ENCODE results near the gene SLC45A2. TPM values are rescaled to one million over a fixed set of nuclear protein-coding genes. Genes with fewer than 3 reads are reported as not detected.

SLC45A2 gene
- total RNA-seq, 1 experiment from 2014 or later = not detected

GRCh38 chr5:34005211-34005610 lies 20.7 kb upstream of the SLC45A2 start:
- Histone ChIP-seq H4K5ac (ENCODE audit: insufficient read length, low read depth, low read length) (no peak overlapping the region), H3K4me2 (ENCODE audit: insufficient read depth, insufficient read length, low read length) (no peak overlapping the region), H3K9ac (ENCODE audit: extremely low read depth, insufficient read length, low read length) (no peak overlapping the region), H3K27ac (ENCODE audit: insufficient read length, low read depth, low read length) (no peak overlapping the region), H4K91ac (ENCODE audit: insufficient read length, low read depth, low read length) (no peak overlapping the region), H3K18ac (ENCODE audit: insufficient read length, low read depth, low read length) (no peak overlapping the region), H3K23ac (ENCODE audit: insufficient read length, low read depth, low read length) (no peak overlapping the region), H4K20me1 (ENCODE audit: control insufficient read depth, insufficient read depth, insufficient read length) (no peaks in the 10 kb centered on the region), H3K56ac (ENCODE audit: insufficient read length, low read depth, low read length) (no peak overlapping the region), H2AFZ (ENCODE audit: low read length) (no peak overlapping the region), H2BK120ac (ENCODE audit: low read depth, low read length, poor library complexity, severe bottlenecking) (no peak overlapping the region), H2BK12ac (ENCODE audit: insufficient read length, low read depth, low read length) (no peak overlapping the region), H2BK20ac (ENCODE audit: low read depth, low read length, poor library complexity, severe bottlenecking) (no peak overlapping the region), H4K8ac (replicated peaks; ENCODE audit: insufficient read length, low read depth, low read length) (no peak overlapping the region), H3K27me3 (ENCODE audit: insufficient read depth, low read length) (no peaks in the 10 kb centered on the region), H3K79me2 (ENCODE audit: insufficient read depth, low read length) (no peaks in the 10 kb centered on the region), H2BK15ac (ENCODE audit: low read depth, low read length) (no peak overlapping the region), H2BK5ac (ENCODE audit: insufficient read length, low read length) (no peak overlapping the region), H3K4ac (ENCODE audit: low read depth, low read length) (no peak overlapping the region), H3K14ac (ENCODE audit: insufficient read depth, low read length) (no peak overlapping the region), H3K79me1 (ENCODE audit: insufficient read depth, low read depth, low read length, poor library complexity, severe bottlenecking) (no peaks in the 10 kb centered on the region), H3K9me3 (ENCODE audit: control insufficient read depth, low read depth, low read length) (no peaks in the 10 kb centered on the region), H3K23me2 (ENCODE audit: insufficient read length, low read depth, low read length, poor library complexity, severe bottlenecking) (peaks cover 3% of the 10 kb centered on the region), H2AK5ac (ENCODE audit: insufficient read length, low read length) (no peak overlapping the region), H3T11ph (ENCODE audit: low read length) (no peak overlapping the region), H3K4me1 (ENCODE audit: insufficient read depth, low read length) (no peaks in the 10 kb centered on the region)
- no peak for TF ChIP-seq CTCF (conservative IDR thresholded peaks at IDR 0.05)
- no peak overlapping the region for H3K4me3 Mint-ChIP-seq
- peaks cover 0 to 27% (median 9%) of the 10 kb centered on the region in 3 experiments; a peak in 6 of 7 replicates for H3K36me3 Mint-ChIP-seq (ENCODE audit: insufficient read depth in 1 of 3, low read depth in 3 of 3)
- WGBS (ENCODE audit: extremely low coverage, insufficient read length, low lambda C conversion rate) = no CpG with 5 or more reads among the region's 4 CpGs
- H3K4me1 Mint-ChIP-seq = peaks cover 26 to 35% of the 10 kb centered on the region in 2 experiments
- no peaks in the 10 kb centered on the region for H3K27me3 Mint-ChIP-seq (ENCODE audit: low read depth)
- H3K9me3 Mint-ChIP-seq = no peaks in the 10 kb centered on the region; a peak in 1 of 5 replicates
- no peak for DNase-seq
- H3K27ac Mint-ChIP-seq = no peak overlapping the region
